GM20000 (cell line): Measurements from ENCODE around the gene NUF2.
"Not testable (repeated sequence)": the region's sequence is repeated elsewhere in the genome, so short reads cannot be mapped to it uniquely, and the experiment has no call there.

Source experiments
- DNase-seq: peaks from one replicate; pipeline ENCODE4 v3.0.0; 2012; ENCODE audit warnings: low spot score
- TF ChIP-seq, protein P1 (sequence below): IDR thresholded peaks from 2 replicates; pipeline ENCODE4 v1.5.1; 2012; ENCODE audit warnings: mild to moderate bottlenecking, control low read depth; ENCODE audit errors: extremely low read depth, missing control alignments

Gene NUF2

DNA sequence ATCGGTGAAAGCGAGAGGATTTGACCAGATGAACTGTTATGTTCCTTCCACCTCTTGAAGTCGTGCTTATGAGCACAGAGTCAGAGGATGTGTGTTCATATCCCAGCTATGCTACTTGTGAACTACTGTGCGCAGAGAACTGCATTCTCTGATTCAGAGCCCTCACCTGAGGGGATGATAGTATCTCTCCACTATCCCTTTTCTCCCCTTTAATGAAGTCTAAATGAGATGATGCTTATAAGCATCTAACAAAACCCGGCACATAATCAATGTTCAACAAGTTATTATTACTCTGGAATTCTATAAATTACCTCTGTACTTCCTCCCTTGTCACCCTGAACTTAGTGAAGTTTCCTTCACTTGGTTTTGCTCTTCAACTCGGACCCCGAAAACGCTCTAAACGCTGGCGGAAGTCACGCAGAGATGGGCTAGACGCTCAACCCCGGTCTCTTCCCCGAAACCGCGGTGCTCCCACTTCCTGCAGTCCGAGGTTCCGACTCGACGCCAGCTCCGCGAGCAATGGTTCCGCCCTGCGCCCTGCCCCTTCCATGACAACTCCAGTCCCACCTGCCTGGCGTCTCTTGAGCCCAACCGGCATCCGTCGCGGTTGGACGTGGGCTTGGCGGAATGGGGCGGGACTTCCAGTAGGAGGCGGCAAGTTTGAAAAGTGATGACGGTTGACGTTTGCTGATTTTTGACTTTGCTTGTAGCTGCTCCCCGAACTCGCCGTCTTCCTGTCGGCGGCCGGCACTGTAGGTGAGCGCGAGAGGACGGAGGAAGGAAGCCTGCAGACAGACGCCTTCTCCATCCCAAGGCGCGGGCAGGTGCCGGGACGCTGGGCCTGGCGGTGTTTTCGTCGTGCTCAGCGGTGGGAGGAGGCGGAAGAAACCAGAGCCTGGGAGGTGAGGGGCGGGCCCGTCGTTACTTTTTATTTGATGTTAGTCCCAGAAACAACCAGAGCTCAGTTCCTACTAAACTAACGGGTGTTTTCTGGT lies at the start of gene NUF2:
NUF2 (plus strand) TSS at position 644 of the 995 bp plus-strand sequence. CDS start 4,098 bp downstream, outside the sequence.
- TF ChIP-seq, protein P1, sequence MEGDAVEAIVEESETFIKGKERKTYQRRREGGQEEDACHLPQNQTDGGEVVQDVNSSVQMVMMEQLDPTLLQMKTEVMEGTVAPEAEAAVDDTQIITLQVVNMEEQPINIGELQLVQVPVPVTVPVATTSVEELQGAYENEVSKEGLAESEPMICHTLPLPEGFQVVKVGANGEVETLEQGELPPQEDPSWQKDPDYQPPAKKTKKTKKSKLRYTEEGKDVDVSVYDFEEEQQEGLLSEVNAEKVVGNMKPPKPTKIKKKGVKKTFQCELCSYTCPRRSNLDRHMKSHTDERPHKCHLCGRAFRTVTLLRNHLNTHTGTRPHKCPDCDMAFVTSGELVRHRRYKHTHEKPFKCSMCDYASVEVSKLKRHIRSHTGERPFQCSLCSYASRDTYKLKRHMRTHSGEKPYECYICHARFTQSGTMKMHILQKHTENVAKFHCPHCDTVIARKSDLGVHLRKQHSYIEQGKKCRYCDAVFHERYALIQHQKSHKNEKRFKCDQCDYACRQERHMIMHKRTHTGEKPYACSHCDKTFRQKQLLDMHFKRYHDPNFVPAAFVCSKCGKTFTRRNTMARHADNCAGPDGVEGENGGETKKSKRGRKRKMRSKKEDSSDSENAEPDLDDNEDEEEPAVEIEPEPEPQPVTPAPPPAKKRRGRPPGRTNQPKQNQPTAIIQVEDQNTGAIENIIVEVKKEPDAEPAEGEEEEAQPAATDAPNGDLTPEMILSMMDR = no peak
- DNase-seq = peak; percentile 86

DNA sequence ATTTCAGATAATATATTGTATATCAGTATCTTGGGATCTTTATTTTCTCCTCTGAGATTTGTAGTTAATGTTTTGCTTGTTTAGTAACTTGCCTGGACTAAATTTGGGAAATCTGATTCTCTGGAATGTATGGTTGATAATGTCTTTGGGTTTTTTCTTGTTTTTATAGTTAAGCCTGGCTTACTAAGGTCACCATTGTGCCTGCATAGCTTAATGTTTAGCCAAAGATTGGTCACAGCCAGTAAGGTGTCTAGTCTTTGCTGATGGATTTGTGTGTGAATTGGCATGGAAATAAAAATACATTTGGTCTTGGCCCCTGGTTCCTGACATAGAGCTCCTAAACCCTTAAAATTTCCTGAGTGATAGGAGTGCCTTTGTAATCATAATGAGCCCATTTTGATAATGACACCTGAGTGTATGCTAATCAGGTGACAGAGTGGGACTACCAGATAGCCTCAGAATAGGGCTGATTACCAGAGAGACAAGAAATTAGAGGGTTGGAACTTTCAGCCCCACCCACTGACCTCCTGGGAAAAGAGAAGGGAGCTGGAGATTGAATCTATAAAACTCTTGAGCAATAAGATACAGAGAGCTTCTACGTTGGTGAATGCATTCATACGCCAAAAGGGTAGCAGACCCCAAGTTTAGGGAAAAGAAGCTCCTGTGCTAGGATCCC lies 47.9 kb upstream of the NUF2 start:
- TF ChIP-seq, protein P1 = no peak
- DNase-seq = no peak

DNA sequence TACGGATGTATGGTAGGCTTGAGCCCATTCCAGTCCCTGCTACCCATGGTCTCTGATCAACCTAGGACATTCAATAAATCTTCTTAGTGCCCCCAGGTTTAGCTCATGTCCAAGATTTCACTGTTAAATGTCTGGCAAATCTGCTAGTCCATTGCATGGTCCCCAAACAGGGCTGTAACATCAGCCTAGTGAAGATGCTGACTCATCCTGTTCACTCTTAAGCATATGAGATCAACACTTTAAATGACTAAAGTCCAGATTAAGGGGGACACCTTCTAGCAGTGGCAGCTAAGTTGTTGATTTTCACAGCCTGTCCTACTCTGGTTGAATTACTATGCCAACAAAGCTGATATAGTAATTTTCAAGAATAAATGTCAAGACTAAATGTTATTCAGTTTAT lies 46.5 kb upstream of the NUF2 start:
- no peak for DNase-seq
- TF ChIP-seq, protein P1 = no peak

DNA sequence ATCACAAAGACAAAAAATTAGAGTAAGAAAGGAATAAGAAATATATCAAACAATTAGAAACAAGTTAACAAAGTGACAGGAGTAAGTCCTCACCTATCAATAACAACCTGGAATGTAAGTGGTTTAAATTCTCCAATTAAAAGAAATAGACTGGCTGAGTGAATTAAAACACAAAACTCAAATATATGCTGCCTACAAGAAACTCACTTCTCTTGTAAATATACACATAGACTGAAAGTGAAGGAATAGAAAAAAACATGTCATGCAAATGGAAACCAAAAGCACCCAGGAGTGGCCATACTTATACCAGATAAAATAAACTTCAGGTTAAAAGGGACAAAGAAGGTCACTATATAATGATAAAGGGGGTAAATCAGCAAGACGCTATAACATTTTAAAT lies 43.2 kb upstream of the NUF2 start:
- TF ChIP-seq, protein P1 = no peak
- no peak for DNase-seq

DNA sequence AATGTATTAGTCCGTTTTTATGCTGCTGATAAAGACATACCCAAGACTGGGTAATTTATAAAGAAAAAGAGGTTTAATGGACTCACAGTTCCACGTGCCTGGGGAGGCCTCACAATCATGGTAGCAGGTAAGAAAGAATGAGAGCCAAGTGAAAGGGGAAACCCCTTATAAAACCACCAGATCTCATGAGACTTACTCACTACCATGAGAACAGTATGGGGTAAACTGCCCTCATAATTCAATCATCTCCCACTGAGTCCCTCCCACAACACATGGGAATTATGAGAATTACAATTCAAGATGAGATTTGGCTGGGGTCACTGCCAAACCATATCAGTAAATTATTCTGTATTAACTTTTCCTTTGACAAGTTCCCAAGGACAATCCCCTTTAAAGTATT lies 36.9 kb upstream of the NUF2 start:
- DNase-seq = not testable (repeated sequence)

DNA sequence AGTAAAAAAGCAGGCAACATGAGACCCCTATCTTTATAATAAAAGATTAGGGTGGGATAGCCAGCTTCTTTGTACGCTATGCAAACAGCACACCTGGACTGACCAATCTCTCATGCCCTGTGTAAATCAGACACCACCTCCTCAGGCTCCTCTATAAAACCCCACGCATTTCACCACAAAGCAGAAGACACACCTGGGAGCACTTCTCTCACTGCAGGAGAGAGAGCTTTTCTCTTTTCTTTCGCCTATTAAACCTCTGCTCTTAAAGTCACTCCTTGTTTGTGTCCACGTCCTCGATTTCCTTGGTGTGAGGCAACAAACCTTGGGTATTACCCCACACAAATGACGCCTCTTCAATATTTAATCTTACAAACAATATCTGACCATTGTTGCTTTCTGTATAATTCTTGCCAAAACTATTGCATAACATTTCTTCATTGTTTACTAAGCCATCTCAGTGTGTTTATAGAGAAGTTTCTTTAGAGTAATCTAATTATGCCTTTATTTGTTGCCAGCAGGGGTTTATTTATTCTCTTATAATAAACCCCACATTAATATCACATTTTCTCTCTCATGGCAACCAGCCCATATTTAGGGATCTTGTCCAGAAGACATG lies 31.6 kb upstream of the NUF2 start:
- TF ChIP-seq, protein P1 = no peak
- no peak for DNase-seq

DNA sequence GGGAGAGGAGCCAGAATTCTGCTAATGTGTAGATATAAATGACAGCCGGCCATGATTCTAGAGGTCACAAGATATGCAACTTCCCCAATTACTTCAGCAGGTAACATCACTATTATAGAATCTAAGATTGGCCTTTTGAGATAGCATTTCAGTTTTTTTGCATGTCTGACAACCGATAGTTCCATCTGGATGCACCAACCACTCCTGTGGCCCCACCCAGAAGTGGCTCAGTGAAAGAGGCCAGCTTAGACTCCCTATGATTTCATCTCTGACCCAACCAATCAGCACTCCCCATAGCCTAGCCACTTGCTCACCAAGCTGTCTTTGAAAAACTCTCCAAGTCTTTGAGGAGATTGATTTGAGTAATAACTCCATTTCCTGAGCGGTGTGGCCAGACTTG lies 30.3 kb upstream of the NUF2 start:
- TF ChIP-seq, protein P1 = no peak
- DNase-seq = no peak

DNA sequence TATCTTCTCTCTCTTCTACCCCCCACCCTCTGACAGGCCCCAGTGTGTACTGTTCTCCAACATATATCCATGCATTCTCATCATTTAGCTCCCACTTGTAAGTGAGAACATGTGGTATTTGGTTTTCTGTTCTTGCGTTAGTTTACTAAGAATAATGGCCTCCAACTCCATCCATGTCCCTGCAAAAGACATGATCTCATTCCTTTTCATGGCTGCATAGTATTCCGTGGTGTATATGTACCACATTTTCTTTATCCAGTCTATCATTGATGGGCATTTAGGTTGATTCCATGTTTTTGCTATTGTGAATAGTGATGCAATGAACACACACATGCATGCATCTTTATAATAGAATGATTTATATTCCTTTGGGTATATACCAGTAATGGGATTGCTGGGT lies 29.6 kb upstream of the NUF2 start:
- not testable (repeated sequence) for DNase-seq

DNA sequence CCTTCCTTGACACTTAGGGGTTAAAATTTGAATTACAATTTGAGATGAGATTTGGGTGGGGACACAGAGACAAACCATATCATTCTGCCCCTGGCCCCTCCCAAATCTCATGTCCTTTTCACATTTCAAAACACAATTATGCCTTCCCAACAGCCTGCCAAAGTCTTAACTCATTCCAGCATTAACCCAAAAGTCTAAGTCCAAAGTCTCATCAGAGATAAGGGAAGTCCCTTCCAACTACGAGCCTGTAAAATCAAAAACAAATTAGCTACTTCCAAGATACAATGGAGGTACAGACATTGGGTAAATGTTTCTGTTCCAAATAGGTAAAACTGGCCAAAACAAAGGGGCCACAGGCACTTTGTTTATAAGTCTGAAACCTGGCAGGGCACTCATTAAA lies 28.3 kb upstream of the NUF2 start:
- DNase-seq = not testable (repeated sequence)
